GM12873 (cell line): ENCODE data around the gene KLHL21.

Experiments used
- TF ChIP-seq, protein P1 (sequence below): IDR thresholded peaks from 2 replicates; pipeline ENCODE4 v1.5.1; 2012; ENCODE audit warnings: low read depth, mild to moderate bottlenecking, moderate library complexity, low read length, control low read depth; ENCODE audit not compliant: insufficient read depth; ENCODE audit errors: missing control alignments

KLHL21 gene

DNA sequence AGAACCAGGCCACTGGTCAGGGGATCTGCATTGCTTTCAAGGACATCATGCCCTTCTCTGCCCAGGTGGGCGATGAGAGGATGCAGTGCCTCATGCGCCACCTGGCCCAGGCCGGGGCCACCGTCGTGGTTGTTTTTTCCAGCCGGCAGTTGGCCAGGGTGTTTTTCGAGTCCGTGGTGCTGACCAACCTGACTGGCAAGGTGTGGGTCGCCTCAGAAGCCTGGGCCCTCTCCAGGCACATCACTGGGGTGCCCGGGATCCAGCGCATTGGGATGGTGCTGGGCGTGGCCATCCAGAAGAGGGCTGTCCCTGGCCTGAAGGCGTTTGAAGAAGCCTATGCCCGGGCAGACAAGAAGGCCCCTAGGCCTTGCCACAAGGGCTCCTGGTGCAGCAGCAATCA is 27.9 kb downstream of the KLHL21 start:
- TF ChIP-seq, protein P1, sequence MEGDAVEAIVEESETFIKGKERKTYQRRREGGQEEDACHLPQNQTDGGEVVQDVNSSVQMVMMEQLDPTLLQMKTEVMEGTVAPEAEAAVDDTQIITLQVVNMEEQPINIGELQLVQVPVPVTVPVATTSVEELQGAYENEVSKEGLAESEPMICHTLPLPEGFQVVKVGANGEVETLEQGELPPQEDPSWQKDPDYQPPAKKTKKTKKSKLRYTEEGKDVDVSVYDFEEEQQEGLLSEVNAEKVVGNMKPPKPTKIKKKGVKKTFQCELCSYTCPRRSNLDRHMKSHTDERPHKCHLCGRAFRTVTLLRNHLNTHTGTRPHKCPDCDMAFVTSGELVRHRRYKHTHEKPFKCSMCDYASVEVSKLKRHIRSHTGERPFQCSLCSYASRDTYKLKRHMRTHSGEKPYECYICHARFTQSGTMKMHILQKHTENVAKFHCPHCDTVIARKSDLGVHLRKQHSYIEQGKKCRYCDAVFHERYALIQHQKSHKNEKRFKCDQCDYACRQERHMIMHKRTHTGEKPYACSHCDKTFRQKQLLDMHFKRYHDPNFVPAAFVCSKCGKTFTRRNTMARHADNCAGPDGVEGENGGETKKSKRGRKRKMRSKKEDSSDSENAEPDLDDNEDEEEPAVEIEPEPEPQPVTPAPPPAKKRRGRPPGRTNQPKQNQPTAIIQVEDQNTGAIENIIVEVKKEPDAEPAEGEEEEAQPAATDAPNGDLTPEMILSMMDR = no peak

DNA sequence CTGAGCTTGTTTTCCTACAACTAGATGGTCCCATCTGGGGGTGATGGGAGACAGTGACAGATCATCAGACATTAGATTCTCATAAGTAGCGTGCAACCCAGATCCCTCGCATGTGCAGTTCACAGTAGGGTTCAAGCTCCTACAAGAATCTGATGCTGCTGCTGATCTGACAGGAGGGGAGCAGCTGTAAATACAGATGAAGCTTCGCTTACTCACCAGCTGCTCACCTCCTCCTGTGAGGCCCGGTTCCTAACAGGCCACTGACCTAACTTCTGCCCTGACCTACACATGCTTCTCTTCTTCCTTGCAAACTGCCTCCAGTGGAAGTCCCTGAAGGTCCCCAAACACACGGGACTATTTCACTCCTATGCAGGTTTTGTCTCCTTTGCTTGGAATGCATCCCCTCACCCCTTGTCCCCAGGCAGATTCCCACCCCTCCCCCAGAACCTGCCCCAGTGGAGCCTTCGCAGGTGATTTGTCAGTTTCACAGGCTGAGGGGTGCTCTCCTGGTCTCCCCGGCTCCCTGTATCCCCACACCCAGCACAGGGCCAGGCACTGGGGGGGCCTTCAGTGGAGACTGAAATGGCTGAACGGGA is 28.5 kb downstream of the KLHL21 start:
- TF ChIP-seq, protein P1 = no peak

DNA sequence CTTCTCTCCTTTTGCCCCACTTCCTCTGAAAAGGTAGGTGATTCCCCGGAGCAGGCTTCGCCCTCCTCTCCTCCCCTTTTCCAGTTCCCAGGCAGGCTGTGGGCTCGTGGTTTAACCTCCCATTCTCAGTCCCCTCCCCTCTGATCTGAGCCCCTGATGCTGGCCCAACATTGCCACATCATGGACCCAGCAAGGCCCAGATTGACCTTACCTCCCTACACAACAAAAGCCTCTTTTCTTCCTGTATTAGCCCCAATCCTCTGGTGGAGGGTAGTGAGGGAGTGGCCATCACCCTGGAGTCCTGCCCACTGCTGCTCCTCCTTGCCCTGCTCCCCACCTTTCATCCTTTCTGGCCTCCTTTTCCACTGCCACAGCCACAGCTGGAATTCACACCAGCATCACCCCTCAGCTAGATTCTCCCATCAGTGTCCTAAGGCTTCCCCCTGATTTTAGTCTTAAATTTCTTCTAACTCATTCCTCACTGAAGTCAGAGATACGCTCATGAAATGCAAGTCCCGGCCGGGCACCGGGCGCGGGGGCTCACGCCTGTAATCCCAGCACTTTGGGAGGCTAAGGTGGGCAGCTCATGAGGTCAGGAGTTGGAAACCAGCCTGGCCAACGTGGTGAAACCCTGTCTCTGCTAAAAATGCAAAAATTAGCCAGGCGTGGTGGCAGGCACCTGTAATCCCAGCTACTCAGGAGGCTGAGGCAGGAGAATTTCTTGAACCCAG is 29.9 kb downstream of the KLHL21 start:
- TF ChIP-seq, protein P1 = no peak

DNA sequence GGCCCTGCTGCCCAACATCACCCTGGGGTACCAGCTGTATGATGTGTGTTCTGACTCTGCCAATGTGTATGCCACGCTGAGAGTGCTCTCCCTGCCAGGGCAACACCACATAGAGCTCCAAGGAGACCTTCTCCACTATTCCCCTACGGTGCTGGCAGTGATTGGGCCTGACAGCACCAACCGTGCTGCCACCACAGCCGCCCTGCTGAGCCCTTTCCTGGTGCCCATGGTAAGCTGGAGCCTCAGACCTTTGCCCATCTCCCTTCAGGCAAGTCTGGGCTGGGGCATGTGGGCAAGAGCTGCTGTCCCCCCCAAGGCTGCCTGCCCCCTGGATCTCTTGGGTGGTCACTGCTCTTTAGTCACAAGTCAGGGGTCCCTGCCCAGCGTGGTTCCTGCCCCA is 31.7 kb downstream of the KLHL21 start:
- TF ChIP-seq, protein P1 = no peak

DNA sequence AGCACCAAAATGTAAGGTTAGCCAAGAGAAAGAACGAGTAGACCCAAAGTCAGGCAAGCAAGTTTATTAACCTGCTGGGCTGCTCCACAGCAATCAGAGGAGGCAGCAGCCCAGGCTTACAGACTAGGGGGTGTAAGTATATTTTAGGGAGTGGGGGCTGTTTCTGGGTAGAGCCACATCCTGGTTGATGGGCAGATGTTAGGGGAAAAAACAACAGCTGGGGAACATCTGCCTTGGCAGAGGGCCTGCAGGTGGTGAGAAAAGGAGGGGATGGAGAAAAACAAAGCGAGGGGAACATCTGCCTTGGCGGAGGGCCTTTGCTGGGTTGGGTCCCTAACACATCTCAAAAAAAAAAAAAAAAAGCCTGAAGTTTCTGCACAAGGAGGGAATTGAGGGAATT is 32.6 kb downstream of the KLHL21 start:
- TF ChIP-seq, protein P1 = no peak

DNA sequence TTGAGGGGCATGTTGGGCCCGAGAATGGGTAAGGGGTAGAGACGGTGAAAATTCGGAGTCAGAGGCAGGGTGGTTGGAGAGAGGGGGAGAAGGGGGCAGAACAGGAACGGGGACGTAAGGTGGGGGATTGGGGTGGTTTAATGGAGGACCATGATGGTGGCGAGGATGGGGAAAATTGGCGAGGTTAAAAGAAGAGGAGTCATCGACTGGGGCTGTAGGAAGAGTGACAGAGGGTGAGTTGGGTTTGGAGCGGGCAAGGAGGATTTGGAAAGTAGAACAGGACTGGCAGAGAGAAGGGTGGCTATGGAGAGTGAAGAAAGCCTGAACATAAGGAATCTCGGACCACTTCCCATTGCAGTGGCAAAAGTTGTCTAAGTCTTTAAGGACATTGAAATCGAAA is 33.6 kb downstream of the KLHL21 start:
- TF ChIP-seq, protein P1 = no peak

DNA sequence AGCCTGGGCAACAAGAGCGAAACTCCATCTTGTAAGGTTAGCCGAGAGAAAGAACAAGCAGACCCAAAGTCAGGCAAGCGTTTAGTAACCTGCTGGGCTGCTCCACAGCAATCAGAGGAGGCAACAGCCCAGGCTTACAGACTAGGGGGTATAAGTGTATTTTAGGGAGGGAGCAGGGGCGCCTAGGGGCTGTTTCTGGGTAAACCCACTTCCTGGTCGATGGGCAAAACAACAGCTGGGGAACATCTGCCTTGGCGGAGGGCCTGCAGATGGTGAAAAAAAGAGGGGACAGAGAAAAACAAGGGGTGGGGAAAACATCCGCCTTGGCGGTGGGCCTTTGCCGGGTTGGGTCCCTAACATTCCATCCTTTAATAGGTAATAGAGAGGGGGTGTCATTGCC is 42.4 kb downstream of the KLHL21 start:
- TF ChIP-seq, protein P1 = no peak
